GM20000 (cell line): ENCODE measurements around the gene ZFAND4.

ENCODE experiments used
- DNase-seq: peaks from one replicate; pipeline ENCODE4 v3.0.0; 2012; ENCODE audit warnings: low spot score
- CTCF ChIP-seq: IDR thresholded peaks from 2 replicates; pipeline ENCODE4 v1.5.1; 2012; ENCODE audit warnings: mild to moderate bottlenecking, control low read depth; ENCODE audit errors: extremely low read depth, missing control alignments

The ZFAND4 gene

GRCh38 chr10:45589868-45590267 is 82.7 kb downstream of the ZFAND4 start:
- TF ChIP-seq CTCF = no peak
- DNase-seq = no peak

GRCh38 chr10:45589009-45589408 is 83.6 kb downstream of the ZFAND4 start:
- no peak for TF ChIP-seq CTCF
- DNase-seq = no peak

- TF ChIP-seq CTCF = no peak
- no peak for DNase-seq
Measured at GRCh38 chr10:45586028-45586824, 86.3 kb downstream of the ZFAND4 start.

- no peak for TF ChIP-seq CTCF
- no peak for DNase-seq
Measured at GRCh38 chr10:45585131-45585530, 87.4 kb downstream of the ZFAND4 start.

GRCh38 chr10:45582386-45582781 is 90.2 kb downstream of the ZFAND4 start:
- TF ChIP-seq CTCF = no peak
- no peak for DNase-seq

GRCh38 chr10:45581582-45582385 is 90.8 kb downstream of the ZFAND4 start:
- no peak for DNase-seq
- TF ChIP-seq CTCF = no peak

- TF ChIP-seq CTCF = no peak
- DNase-seq = no peak
Measured at GRCh38 chr10:45581216-45581549, 91.4 kb downstream of the ZFAND4 start.
